HepG2 (cell line): Measurements from ENCODE around the gene CCDC142. TPM values are rescaled to one million over a fixed set of nuclear protein-coding genes. Genes with fewer than 3 reads are reported as not detected.

Experiments
- KDM5B ChIP-seq: sonication (generic); formaldehyde crosslinking; IDR thresholded peaks from 2 replicates; pipeline ENCODE4 v1.4.0; 2020; ENCODE audit warnings: missing genetic modification reagents, mild to moderate bottlenecking, borderline replicate concordance
- KLF12 ChIP-seq: sonication (generic); formaldehyde crosslinking; IDR thresholded peaks from 2 replicates; pipeline ENCODE4 v1.4.0; 2020; ENCODE audit warnings: missing genetic modification reagents, borderline replicate concordance
- NFKBIZ ChIP-seq: IDR thresholded peaks from 2 replicates; pipeline ENCODE4 v1.6.1; 2018; ENCODE audit warnings: missing genetic modification reagents, missing compliant biosample characterization
- NR0B2 ChIP-seq: sonication (generic); formaldehyde crosslinking; IDR thresholded peaks from 2 replicates; pipeline ENCODE4 v1.4.0; 2020; ENCODE audit warnings: mild to moderate bottlenecking, missing genetic modification reagents
- RNF219 ChIP-seq: sonication (generic); formaldehyde crosslinking; IDR thresholded peaks from 2 replicates; pipeline ENCODE4 v1.5.0; 2020; ENCODE audit warnings: mild to moderate bottlenecking, missing genetic modification reagents
- SAFB2 ChIP-seq: sonication (generic); formaldehyde crosslinking; IDR thresholded peaks from 2 replicates; pipeline ENCODE4 v1.5.1; 2020; ENCODE audit warnings: missing genetic modification reagents, low read depth, mild to moderate bottlenecking, borderline replicate concordance
- SIX1 ChIP-seq: sonication (generic); formaldehyde crosslinking; IDR thresholded peaks from 2 replicates; pipeline ENCODE4 v1.4.0; 2020; ENCODE audit warnings: missing genetic modification reagents, borderline replicate concordance
- SMYD3 ChIP-seq: sonication (generic); formaldehyde crosslinking; IDR thresholded peaks from 2 replicates; pipeline ENCODE4 v1.8.1; 2023; ENCODE audit warnings: mild to moderate bottlenecking, missing genetic modification reagents
- SOX13 ChIP-seq, 3 experiments: fragments of 450-650 bp in 1 of 3; sonication (generic) in 1 of 3; formaldehyde crosslinking in 1 of 3; IDR thresholded peaks in 2 of 3; conservative IDR thresholded peaks in 1 of 3; 2 replicates each; pipeline versions ENCODE4 v1.5.0 to v1.6.1; 2016 to 2020; ENCODE audit warnings: antibody characterized with exemption in 1 of 3, mild to moderate bottlenecking in 1 of 3, missing compliant biosample characterization in 1 of 3, missing genetic modification reagents in 1 of 3, moderate library complexity in 1 of 3
- SOX6 ChIP-seq, 2 experiments: fragments of 450-650 bp in 1 of 2; sonication (generic) in 1 of 2; formaldehyde crosslinking in 1 of 2; IDR thresholded peaks; 2 replicates each; pipeline versions ENCODE4 v1.4.0 to v1.6.1; 2017 to 2020; ENCODE audit warnings: antibody characterized with exemption in 1 of 2, mild to moderate bottlenecking in 1 of 2, missing genetic modification reagents in 1 of 2
- SRSF1 ChIP-seq: fragments of 200-400 bp; formaldehyde crosslinking; optimal IDR thresholded peaks from 2 replicates; pipeline ENCODE3; 2017; ENCODE audit warnings: mild to moderate bottlenecking, low read depth, low read length, moderate library complexity
- TBP ChIP-seq: sonication (generic); formaldehyde crosslinking; IDR thresholded peaks from 2 replicates; pipeline ENCODE4 v1.5.0; 2020; ENCODE audit warnings: missing genetic modification reagents
- ZNF354B ChIP-seq: sonication (generic); formaldehyde crosslinking; IDR thresholded peaks from 2 replicates; pipeline ENCODE4 v1.8.0; 2022; ENCODE audit warnings: mild to moderate bottlenecking, missing genetic modification reagents
- ZNF510 ChIP-seq: sonication (generic); formaldehyde crosslinking; IDR thresholded peaks from 2 replicates; pipeline ENCODE4 v1.4.0; 2020; ENCODE audit warnings: low read depth, mild to moderate bottlenecking, missing genetic modification reagents
- ZNF691 ChIP-seq: sonication (generic); formaldehyde crosslinking; IDR thresholded peaks from 2 replicates; pipeline ENCODE4 v1.4.0; 2020; ENCODE audit warnings: missing genetic modification reagents, low read depth, mild to moderate bottlenecking, borderline replicate concordance
- ZNF800 ChIP-seq: sonication (generic); formaldehyde crosslinking; IDR thresholded peaks from 2 replicates; pipeline ENCODE4 v1.4.0; 2020; ENCODE audit warnings: missing genetic modification reagents
- polyA plus RNA-seq, 8 experiments: library from polyadenylated mRNA; depleted of rRNA in 3 of 8; stranded (reverse) in 7 of 8; unstranded in 1 of 8; fragments of >200 nt; fragmentation: Illumina TruSeq in 4 of 8; extraction: Trizol in 4 of 8; gene quantifications; 2 replicates each; pipeline versions ENCODE4 v1.2.1 to v1.2.3, GENCODE V29; 2011 to 2016; ENCODE audit warnings: low read depth in 4 of 8, missing spikeins in 1 of 8, mixed read lengths in 1 of 8; ENCODE audit not compliant: insufficient read depth in 1 of 8
- total RNA-seq, 5 experiments: library from RNA; depleted of rRNA; stranded (reverse); fragments of >200 nt; fragmentation: Illumina TruSeq; extraction: Trizol; gene quantifications; 2 replicates each; pipeline ENCODE4 v1.2.3, GENCODE V29; 2016; ENCODE audit warnings: low read depth in 1 of 5

The CCDC142 gene
- total and polyA plus RNA-seq, 2 of the 13 experiments (the other 11 are each of a cell fraction or from before 2014, with no cell fraction given) = 14.7 to 30.4 TPM

- peak; percentile 85; the same call in 1 of the 2 replicates for TF ChIP-seq NR0B2 (CRISPR knock-in tag)
- TF ChIP-seq KDM5B (CRISPR knock-in tag) = peak; percentile 77; the same call in 1 of the 2 replicates
- 0 out of 2 replicates have a peak, but pooled peaks have one; percentile 42 for TF ChIP-seq SIX1 (CRISPR knock-in tag)
- peak; percentile 5; the same call in 1 of the 2 replicates for TF ChIP-seq SOX13 (IDR thresholded peaks at IDR 0.05)
- peak in 1 of 2 experiments; percentile 64; a peak in 2 of 4 replicates for TF ChIP-seq SOX13 (CRISPR knock-in tag; conservative IDR thresholded peaks at IDR 0.05 in 1 of 2, IDR thresholded peaks at IDR 0.05 in 1 of 2)
- no peak for TF ChIP-seq RNF219 (CRISPR knock-in tag)
- peak; percentile 95; the same call in 1 of the 2 replicates for TF ChIP-seq SAFB2
- TF ChIP-seq TBP (CRISPR knock-in tag) = no peak
- peak; percentile 28 for TF ChIP-seq SRSF1
- TF ChIP-seq KLF12 (CRISPR knock-in tag) = peak; percentile 83; the same call in 1 of the 2 replicates
- TF ChIP-seq ZNF510 (CRISPR knock-in tag) = peak; percentile 92; the same call in 1 of the 2 replicates
- TF ChIP-seq ZNF691 (CRISPR knock-in tag) = peak; percentile 86
- TF ChIP-seq ZNF800 (CRISPR knock-in tag) = 0 out of 2 replicates have a peak, but pooled peaks have one; percentile 31
- no peak for TF ChIP-seq SOX6 (IDR thresholded peaks at IDR 0.05)
- peak; percentile 80 for TF ChIP-seq SOX6 (CRISPR knock-in tag; IDR thresholded peaks at IDR 0.05)
- TF ChIP-seq SMYD3 (CRISPR knock-in tag) = no peak
- no peak for TF ChIP-seq ZNF354B (CRISPR knock-in tag)
- peak; percentile 77 for TF ChIP-seq NFKBIZ (CRISPR knock-in tag)
Observed at GRCh38 chr2:74507145-74507925, 24.5 kb upstream of the CCDC142 start, which contains the start of gene PCGF1 (continued).
